Thymus (tissue), 11 donors: ENCODE measurements around the gene LARP4B. TPM values are rescaled to one million over a fixed set of nuclear protein-coding genes. Genes with fewer than 3 reads are reported as not detected.

Experiments used
- DNase-seq, 9 donors: peaks; one replicate each; pipeline ENCODE4 v3.0.0-alpha.2; 2013; ENCODE audit warnings: low spot score in 9 of 9, low read depth in 6 of 9, missing footprints in 1 of 9
- H3K27ac ChIP-seq, 2 donors: one replicate each; pipeline ENCODE4 v1.5.1; 2013; ENCODE audit warnings: control low read depth in 1 of 2, low read depth in 1 of 2, low read length in 1 of 2, mild to moderate bottlenecking in 1 of 2, moderate library complexity in 1 of 2
- H3K27me3 ChIP-seq, 2 donors: one replicate each; pipeline ENCODE4 v1.5.1; 2013; ENCODE audit warnings: low read length in 1 of 2; ENCODE audit not compliant: control insufficient read depth in 2 of 2, insufficient read depth in 1 of 2
- H3K36me3 ChIP-seq, 2 donors: one replicate each; pipeline ENCODE4 v1.5.1; 2013; ENCODE audit warnings: low read length in 1 of 2, mild to moderate bottlenecking in 1 of 2, moderate library complexity in 1 of 2; ENCODE audit not compliant: control insufficient read depth in 2 of 2, insufficient read depth in 2 of 2
- H3K4me1 ChIP-seq, 2 donors: one replicate each; pipeline ENCODE4 v1.5.1; 2013; ENCODE audit warnings: low read length in 2 of 2; ENCODE audit not compliant: control insufficient read depth in 2 of 2, insufficient read depth in 2 of 2
- H3K4me3 ChIP-seq, 2 donors: one replicate each; pipeline ENCODE4 v1.5.1; 2013; ENCODE audit warnings: low read length in 2 of 2, control low read depth in 1 of 2, mild to moderate bottlenecking in 1 of 2
- H3K9me3 ChIP-seq, 2 donors: one replicate each; pipeline ENCODE4 v1.5.1; 2013; ENCODE audit warnings: low read length in 1 of 2, mild to moderate bottlenecking in 1 of 2; ENCODE audit not compliant: control insufficient read depth in 2 of 2, insufficient read depth in 1 of 2
- WGBS: extraction: QIAGEN DNeasy Blood & Tissue Kit; methylation state at CpG from one replicate; pipeline ENCODE4 v1.1.7; 2013; 5-methylcytosine and 5-hydroxymethylcytosine counted together
- polyA plus RNA-seq: library from polyadenylated mRNA; stranded (reverse); fragments of 200-250 nt; gene quantifications from one replicate; pipeline ENCODE4 v1.2.3, GENCODE V29; 2013
- total RNA-seq: library from RNA; stranded (reverse); fragments of 120-200 nt; gene quantifications from one replicate; pipeline ENCODE4 v1.2.4, GENCODE V29; 2013
- donor health status: healthy.

LARP4B gene
- total and polyA plus RNA-seq, 2 donors: 19.3 to 22.0 TPM

GRCh38 chr10:759898-760477, 171.5 kb downstream of the LARP4B start:
- Histone ChIP-seq H3K27me3 (no peaks in the 10 kb centered on the region), H3K9me3 (peaks cover 5 to 11% of the 10 kb centered on the region in 2 donors), H3K36me3 (no peaks in the 10 kb centered on the region), H3K4me1 (no peaks in the 10 kb centered on the region), H3K4me3 (no peak overlapping the region), H3K27ac (no peak overlapping the region)
- DNase-seq: no peak
- 71% methylated on average over 5 of the region's 5 CpGs for WGBS

Other genes starting within 250 kb of the LARP4B start
- 2.2 TPM for gene DIP2C, start 242.0 kb downstream of the LARP4B start, total RNA-seq
- 3.4 TPM for gene DIP2C, start 242.0 kb downstream of the LARP4B start, polyA plus RNA-seq
- gene GTPBP4, start 56.7 kb upstream of the LARP4B start, total RNA-seq: 39.4 TPM
- 32.0 TPM for gene GTPBP4, start 56.7 kb upstream of the LARP4B start, polyA plus RNA-seq
- gene IDI2, start 94.2 kb upstream of the LARP4B start, total RNA-seq: not detected
- 0.14 TPM for gene IDI2, start 94.2 kb upstream of the LARP4B start, polyA plus RNA-seq
- 40.5 TPM for gene IDI1, start 117.4 kb upstream of the LARP4B start, total RNA-seq
- gene IDI1, start 117.4 kb upstream of the LARP4B start, polyA plus RNA-seq: 44.6 TPM
- gene WDR37, start 124.7 kb upstream of the LARP4B start, total RNA-seq: 8.5 TPM
- 14.0 TPM for gene WDR37, start 124.7 kb upstream of the LARP4B start, polyA plus RNA-seq